ENCODE measurements around the gene CYP3A7.

GRCh38 chr7:99667179-99667578, 67.8 kb downstream of the CYP3A7 start:
- TF ChIP-seq, protein P1, sequence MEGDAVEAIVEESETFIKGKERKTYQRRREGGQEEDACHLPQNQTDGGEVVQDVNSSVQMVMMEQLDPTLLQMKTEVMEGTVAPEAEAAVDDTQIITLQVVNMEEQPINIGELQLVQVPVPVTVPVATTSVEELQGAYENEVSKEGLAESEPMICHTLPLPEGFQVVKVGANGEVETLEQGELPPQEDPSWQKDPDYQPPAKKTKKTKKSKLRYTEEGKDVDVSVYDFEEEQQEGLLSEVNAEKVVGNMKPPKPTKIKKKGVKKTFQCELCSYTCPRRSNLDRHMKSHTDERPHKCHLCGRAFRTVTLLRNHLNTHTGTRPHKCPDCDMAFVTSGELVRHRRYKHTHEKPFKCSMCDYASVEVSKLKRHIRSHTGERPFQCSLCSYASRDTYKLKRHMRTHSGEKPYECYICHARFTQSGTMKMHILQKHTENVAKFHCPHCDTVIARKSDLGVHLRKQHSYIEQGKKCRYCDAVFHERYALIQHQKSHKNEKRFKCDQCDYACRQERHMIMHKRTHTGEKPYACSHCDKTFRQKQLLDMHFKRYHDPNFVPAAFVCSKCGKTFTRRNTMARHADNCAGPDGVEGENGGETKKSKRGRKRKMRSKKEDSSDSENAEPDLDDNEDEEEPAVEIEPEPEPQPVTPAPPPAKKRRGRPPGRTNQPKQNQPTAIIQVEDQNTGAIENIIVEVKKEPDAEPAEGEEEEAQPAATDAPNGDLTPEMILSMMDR (IDR thresholded peaks at IDR 0.05; ENCODE audit: low read length) = no peak
- TF ChIP-seq EZH2 (optimal IDR thresholded peaks at IDR 0.05; ENCODE audit: low read depth, low read length) = no peak
